HG03460 (cell line): Measurements from ENCODE around the gene EHD2.
"Not testable (repeated sequence)": the region's sequence is repeated elsewhere in the genome, so short reads cannot be mapped to it uniquely, and the experiment has no call there.

Experiments
- ATAC-seq: cut with Tn5 transposase; IDR thresholded peaks from one replicate; pipeline ENCODE4 v1.9.1; 2021; ENCODE audit not compliant: unreplicated experiment

EHD2 gene

DNA sequence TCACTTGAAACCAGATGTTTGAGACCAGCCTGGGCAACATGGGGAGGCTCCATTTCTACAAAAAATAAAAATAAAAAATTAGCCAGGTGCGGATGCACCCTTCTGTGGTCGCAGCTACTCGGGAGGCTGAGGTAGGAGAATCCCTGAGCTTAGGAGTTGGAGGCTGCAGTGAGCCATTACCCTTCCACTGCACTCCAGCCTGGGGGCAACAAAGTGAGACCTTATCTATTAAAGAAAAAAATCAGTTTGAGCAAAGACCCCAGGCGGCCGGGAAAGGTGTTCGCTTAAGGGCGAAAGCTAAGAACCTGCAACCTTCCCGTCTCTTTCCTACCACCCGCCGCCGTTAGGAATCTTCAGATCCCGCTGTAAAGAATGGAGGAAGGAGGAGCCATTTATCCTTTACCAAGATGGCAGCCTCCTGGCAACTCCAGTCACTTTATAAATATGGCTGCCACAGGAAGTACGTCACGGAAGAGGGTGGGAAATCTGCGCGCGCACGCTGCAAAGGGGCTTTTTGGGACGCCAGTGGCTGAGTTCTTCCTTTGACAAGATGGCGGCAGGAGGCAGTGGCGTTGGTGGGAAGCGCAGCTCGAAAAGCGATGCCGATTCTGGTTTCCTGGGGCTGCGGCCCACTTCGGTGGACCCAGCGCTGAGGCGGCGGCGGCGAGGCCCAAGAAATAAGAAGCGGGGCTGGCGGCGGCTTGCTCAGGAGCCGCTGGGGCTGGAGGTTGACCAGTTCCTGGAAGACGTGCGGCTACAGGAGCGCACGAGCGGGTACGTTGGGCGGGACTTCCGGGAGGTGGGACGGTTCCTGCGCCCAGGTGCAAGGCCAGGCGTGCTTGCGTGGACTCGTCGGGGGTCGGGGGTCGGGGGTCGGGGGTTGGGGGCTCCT is 32.0 kb downstream of the EHD2 start, which contains the start of gene NOP53:
TSS of gene NOP53 (plus strand) at position 537 of the 892 bp plus-strand sequence. CDS start at position 551, 14 bp downstream.
- peak; percentile 71 for ATAC-seq

DNA sequence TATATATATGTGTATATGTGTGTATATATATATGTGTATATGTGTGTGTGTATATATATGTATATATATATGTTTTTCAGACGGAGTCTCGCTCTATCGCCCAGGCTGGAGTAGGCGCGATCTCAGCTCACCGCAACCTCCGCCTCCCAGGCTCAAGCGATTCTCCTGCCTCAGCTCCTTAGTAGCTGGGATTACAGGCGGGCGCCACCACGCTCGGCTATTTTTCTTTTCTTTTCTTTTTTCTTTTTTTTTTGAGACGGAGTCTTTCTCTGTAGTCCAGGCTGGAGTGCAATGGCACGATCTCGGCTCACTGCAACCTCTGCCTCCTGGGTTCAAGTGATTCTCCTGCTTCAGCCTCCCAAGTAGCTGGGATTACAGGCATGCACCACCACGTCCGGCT is 32.9 kb downstream of the EHD2 start:
- not testable (repeated sequence) for ATAC-seq

DNA sequence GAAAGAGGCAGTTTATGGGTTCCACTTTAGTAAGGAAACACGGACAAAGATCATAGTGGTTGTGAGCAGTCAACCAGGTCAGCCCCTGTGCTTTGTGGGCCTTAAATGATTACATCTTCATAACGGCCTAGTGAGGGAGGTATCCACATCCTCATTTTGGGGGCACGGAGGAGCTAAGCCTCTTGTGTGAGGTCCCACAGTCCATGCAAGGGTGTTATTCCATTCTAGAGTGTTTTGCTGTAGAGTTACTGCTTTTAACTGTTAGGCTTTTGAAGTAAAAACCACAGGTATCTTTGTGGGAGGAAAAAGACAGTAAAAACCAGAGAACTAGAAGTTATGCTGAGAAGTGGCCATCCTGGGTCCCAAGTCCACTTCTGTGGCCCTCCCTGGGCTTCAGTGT is 36.1 kb downstream of the EHD2 start:
- no peak for ATAC-seq

DNA sequence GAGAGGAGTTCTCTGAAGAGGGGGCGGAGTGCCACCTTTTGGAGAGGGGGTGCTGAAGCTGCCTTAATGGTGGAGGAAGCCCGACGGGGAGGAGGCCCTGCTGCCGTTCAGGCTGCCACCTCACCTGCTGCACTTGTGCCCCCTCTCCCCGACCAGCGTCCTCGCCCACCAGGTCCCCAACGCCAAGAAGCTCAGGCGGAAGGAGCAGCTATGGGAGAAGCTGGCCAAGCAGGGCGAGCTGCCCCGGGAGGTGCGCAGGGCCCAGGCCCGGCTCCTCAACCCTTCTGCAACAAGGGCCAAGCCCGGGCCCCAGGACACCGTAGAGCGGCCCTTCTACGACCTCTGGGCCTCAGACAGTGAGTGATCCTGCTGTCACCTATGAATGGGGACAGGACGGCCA is 37.5 kb downstream of the EHD2 start:
- no peak for ATAC-seq

DNA sequence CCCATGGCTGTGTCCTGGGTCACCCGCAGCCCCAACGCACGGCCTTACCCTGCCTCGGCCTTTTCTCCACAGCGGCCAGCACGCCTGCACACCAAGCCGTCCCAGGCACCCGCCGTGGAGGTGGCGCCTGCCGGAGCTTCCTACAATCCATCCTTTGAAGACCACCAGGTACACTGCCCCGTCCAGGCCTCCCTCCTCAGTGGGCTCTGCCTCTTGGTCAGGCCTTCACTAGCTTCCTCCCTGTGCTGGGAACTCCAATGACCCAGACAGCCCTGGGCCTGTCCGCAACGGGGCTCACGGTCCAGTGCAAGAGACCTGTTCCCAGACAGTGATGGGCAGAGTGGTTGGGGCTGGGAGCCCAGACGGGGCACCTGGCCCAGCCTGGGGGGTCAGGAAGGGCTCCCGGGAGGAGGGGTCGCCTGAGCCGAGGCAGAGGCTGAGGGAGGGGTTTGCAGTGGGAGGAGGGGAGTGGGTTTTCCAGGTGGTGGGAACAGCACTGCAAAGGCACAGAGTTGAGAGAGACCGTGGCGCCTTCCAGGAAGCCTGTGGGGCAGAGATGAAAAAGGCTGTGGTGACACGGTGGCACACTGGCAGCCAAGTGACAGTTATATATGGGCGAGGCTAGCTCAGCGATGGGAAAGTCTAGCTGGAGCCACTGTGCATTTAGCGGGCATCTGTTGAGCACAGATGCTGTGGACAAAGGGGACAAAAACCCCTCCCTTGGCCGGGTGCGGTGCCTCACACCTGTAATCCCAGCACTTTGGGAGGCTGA is 39.4 kb downstream of the EHD2 start:
- ATAC-seq, result no peak

DNA sequence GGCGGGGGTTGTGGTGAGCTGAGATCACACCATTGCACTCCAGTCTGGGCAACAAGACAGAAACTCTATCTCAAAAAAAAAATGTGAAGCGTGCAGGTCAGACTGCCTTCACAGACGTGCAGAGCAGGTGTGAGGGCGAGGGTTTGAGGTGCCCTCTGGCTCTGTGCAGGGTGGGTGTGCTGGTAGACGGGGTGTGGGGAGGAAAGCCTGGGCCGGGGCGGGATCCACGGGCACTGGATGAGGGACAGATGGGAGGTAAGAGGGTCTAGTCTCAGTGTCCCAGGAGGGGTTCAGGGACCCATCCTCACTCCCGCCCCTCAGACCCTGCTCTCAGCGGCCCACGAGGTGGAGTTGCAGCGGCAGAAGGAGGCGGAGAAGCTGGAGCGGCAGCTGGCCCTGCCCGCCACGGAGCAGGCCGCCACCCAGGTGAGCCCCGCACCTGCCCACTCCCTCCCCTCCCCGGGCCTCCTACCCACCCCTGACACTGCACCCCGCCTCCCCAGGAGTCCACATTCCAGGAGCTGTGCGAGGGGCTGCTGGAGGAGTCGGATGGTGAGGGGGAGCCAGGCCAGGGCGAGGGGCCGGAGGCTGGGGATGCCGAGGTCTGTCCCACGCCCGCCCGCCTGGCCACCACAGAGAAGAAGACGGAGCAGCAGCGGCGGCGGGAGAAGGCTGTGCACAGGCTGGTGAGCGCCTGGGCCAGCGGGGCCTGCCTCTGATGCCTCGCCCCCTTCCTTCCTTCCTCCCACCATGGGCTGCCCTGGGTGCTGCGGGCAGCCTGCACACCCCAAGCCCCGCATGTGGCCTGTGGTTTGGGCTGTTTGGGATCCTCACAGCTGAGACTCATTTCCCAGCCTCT is 41.2 kb downstream of the EHD2 start:
- ATAC-seq, result no peak

DNA sequence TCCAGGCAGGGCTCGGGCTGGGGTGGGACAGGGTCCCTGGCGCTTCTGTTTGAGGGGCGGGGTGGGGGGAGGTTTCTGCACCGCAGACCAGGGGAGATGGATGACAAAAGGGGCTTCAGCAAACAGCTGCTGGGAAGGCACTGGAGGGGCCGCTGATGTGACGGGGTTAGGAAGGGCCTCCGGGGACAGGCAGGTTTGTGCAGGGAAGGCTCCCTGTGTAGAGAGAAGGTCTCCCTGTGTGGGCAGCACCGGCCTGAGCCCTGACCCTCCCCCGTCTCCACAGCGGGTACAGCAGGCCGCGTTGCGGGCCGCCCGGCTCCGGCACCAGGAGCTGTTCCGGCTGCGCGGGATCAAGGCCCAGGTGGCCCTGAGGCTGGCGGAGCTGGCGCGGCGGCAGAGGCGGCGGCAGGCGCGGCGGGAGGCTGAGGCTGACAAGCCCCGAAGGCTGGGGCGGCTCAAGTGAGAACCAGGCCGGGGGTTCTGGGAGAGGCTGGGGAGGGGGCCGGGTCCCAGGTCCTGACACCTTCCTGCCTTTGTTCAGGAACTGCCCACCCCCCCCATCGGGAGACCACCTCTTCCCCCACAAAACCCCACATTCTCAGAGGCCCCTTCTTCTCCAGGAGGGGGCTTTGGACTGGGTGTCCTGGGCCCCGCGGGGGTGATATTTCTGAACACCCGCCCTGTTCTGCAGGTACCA is 42.0 kb downstream of the EHD2 start:
- ATAC-seq, result no peak

GRCh38 chr19:47755762-47756626 is 42.8 kb downstream of the EHD2 start:
- ATAC-seq, result no peak

DNA sequence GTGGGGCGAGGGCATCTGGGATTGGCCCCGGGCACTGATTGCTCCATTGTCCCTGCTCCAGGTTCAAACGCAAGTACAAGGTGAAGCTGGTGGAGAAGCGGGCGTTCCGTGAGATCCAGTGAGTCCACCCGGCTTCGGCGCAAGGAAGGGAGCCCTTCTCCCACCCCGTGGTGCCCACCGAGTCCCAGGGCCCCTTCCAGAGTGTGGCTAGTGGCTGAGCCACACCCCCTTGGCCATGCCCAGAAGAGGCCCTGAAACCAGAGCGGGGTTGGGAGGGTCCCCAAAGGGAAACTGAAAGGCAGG is 43.4 kb downstream of the EHD2 start:
- no peak for ATAC-seq

DNA sequence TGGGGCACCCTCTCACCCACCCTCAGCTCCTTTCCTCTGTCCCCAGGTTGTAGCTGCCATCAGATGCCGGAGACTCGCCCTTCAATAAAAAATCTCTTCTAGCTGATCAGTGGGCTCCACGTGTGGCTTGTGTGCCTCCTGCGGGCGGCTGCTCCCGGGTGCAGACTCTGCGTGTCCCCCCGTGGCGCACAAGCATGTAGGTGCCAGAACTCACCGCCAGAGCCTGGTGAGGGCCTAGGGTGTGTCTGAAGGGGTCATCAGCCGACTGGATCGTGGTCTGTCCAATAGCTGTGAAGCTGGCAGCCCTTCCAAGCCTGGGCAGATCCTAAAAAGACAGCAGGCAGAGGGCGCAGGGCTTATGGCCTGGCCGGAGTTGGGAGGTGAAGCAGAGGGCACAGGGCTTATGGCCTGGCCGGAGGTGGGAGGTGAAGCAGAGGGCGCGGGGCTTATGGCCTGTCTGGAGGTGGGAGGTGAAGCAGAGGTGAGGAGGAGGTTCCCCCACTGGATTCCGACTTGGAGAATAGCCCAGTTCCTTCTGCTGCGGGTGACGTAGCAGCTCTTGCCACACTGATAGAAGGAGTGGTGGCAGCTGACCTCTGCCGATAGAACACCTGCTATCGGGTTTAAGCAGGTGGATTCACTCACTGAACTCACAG is 43.9 kb downstream of the EHD2 start:
- ATAC-seq, result no peak

DNA sequence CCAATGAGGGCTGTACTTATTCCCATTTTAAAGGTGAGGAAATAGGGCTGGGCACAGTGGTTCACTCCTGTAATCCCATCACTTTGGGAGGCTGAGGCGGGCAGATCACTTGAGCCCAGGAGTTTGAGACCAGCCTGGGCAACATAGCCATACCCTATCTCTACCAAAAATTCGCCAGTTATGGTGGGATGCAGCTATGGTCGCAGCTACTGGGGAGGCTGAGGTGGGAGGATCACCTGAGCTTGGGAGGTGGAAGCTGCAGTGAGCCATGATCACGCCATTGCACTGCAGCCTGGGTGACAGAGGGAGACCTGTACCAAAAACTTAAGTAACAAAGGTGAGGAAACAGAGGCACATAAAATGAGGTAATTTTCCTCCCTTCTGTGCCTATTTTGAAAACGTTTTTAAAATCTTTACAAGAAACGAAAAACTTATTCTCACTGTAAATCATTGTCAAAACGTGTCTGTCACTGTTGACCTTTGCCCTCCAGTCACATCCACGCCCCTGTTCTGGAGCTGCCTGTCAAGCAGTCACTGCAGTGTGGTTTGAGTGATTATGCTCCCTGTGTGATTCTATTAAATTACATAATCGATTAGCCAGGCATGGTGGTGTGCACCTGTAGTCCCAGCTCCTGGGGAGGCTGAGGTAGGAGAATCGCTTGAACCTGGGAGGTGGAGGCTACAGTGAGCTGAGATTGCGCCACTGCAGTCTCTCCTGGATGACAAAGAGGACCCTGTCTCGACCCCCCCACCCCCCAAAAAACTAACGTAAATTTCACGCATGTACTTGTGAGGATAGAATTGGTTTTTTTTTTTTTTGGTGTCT is 44.6 kb downstream of the EHD2 start:
- ATAC-seq, result no peak

DNA sequence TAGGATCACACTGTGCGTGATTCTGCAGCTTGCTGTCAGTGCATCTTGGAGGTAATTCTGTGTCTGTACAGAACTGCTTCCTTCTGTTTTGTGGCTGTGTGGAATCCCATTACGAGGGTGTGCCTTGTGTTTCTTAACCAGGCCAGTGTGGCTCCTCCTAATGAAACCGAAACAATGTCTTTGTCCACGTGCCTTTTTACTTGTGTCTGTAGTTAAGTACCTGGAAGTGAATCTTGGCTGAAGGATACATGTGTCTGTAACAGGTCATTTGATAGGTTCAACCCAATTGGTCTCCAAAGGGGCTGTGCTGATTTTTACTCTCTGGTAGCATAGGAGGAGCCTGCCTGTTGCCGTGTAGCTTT is 45.2 kb downstream of the EHD2 start:
- no peak for ATAC-seq

- no peak for ATAC-seq
These were observed 47.4 kb downstream of the EHD2 start for GRCh38 chr19:47760632-47760999.

GRCh38 chr19:47761566-47761965 is 48.3 kb downstream of the EHD2 start:
- no peak for ATAC-seq

GRCh38 chr19:47762151-47762550 is 48.9 kb downstream of the EHD2 start:
- ATAC-seq, result no peak

GRCh38 chr19:47762615-47763308 is 49.5 kb downstream of the EHD2 start:
- ATAC-seq, result no peak

DNA sequence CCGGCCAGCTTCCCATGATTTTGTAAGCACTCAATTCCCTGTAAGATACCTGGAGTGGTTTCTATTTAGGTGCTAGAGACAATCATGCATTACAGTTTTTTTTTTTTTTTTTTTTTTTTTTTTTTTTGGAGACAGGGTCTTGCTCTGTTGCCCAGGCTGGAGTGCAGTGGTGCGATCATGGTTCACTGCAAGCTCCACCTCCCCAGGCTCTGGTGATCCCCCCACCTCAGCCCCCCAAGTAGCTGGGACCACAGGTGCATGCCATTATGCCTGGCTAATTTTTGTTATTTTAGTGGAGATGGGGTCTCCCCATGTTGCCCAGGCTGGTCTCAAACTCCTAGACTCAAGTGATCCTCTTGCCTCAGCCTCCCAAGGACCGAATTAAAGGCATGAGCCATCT is 51.5 kb downstream of the EHD2 start:
- not testable (repeated sequence) for ATAC-seq
